ENCODE measurements around the gene KLHL22.

GRCh38 chr22:20499769-20500168, 4.2 kb upstream of the KLHL22 start:
- TF ChIP-seq POLR2AphosphoS5 (IDR thresholded peaks at IDR 0.05; ENCODE audit: low read depth, low read length), result no peak
- no peak for TF ChIP-seq POLR2A (IDR thresholded peaks at IDR 0.05; ENCODE audit: low read depth, low read length)

All from GM12892 (cell line).